ENCODE results near the gene PRR36. TPM values are rescaled to one million over a fixed set of nuclear protein-coding genes. Genes with fewer than 3 reads are reported as not detected.

Gene PRR36
- total RNA-seq, 1 experiment from 2014 or later, result 0.26 TPM

GRCh38 chr19:7917267-7918061 lies 43.3 kb upstream of the PRR36 start:
- no peaks in the 10 kb centered on the region for H3K9me3 Mint-ChIP-seq (ENCODE audit: unreplicated experiment)
- ChIA-PET CTCF (interaction anchor here (0.6 to 1.7 kb wide), 7 partner anchors 12 to 1941 kb away, joined by 3 to 6 read pairs (median 3); no protein-coding TSS in a partner anchor), POLR2A (interaction anchor here (0.6 to 3.7 kb wide), 9 partner anchors 9 to 1845 kb away, joined by 3 to 20 read pairs (median 4); partner anchors contain the start of genes MAP2K7 and TIMM44)
- H3K27me3 Mint-ChIP-seq (ENCODE audit: insufficient read depth, unreplicated experiment), result no peaks in the 10 kb centered on the region
- H3K4me1 Mint-ChIP-seq (ENCODE audit: insufficient read depth, unreplicated experiment), result peaks cover 19% of the 10 kb centered on the region
- no peak for DNase-seq (ENCODE audit: unreplicated experiment)
- no TSS peak for BruUV-seq (replicated peaks)
- no peak for TF ChIP-seq CTCF (IDR thresholded peaks at IDR 0.05; ENCODE audit: unreplicated experiment)
- peaks cover 30% of the 10 kb centered on the region for H3K36me3 Mint-ChIP-seq (ENCODE audit: insufficient read depth, unreplicated experiment)
- H3K27ac Mint-ChIP-seq (ENCODE audit: low read depth, unreplicated experiment), result no peak overlapping the region
- H3K4me3 Mint-ChIP-seq (ENCODE audit: unreplicated experiment), result peak overlapping the region; percentile 68
- intact Hi-C loops (cut with micrococcal nuclease), result no loop called here

GRCh38 chr19:7916955-7917266 lies 42.7 kb upstream of the PRR36 start:
- Mint-ChIP-seq H3K9me3 (ENCODE audit: unreplicated experiment) (no peaks in the 10 kb centered on the region), H3K4me3 (ENCODE audit: unreplicated experiment) (peak overlapping the region; percentile 68), H3K27me3 (ENCODE audit: insufficient read depth, unreplicated experiment) (no peaks in the 10 kb centered on the region), H3K36me3 (ENCODE audit: insufficient read depth, unreplicated experiment) (peaks cover 34% of the 10 kb centered on the region), H3K4me1 (ENCODE audit: insufficient read depth, unreplicated experiment) (peaks cover 15% of the 10 kb centered on the region), H3K27ac (ENCODE audit: low read depth, unreplicated experiment) (no peak overlapping the region)
- intact Hi-C loops (cut with micrococcal nuclease), result no loop called here
- no peak for DNase-seq (ENCODE audit: unreplicated experiment)
- ChIA-PET CTCF (interaction anchor here (0.6 to 1.7 kb wide), 7 partner anchors 11 to 1941 kb away, joined by 3 to 6 read pairs (median 3); no protein-coding TSS in a partner anchor), POLR2A (interaction anchor here (0.6 to 3.7 kb wide), 7 partner anchors 12 to 1845 kb away, joined by 3 to 20 read pairs (median 4); partner anchors contain the start of genes MAP2K7 and TIMM44)
- TF ChIP-seq CTCF (IDR thresholded peaks at IDR 0.05; ENCODE audit: unreplicated experiment), result no peak
- BruUV-seq (replicated peaks), result no TSS peak

- H3K27me3 Mint-ChIP-seq (ENCODE audit: insufficient read depth, unreplicated experiment), result no peaks in the 10 kb centered on the region
- H3K36me3 Mint-ChIP-seq (ENCODE audit: insufficient read depth, unreplicated experiment), result peaks cover 30% of the 10 kb centered on the region
- no peak for TF ChIP-seq CTCF (IDR thresholded peaks at IDR 0.05; ENCODE audit: unreplicated experiment)
- ChIA-PET POLR2A (interaction anchor here (0.8 to 3.7 kb wide), 6 partner anchors 13 to 65 kb away, joined by 3 to 20 read pairs (median 4); partner anchors contain the start of genes MAP2K7 and TIMM44), CTCF (interaction anchor here (0.6 to 1.7 kb wide), 7 partner anchors 11 to 85 kb away, joined by 3 to 6 read pairs (median 3); no protein-coding TSS in a partner anchor)
- BruUV-seq (replicated peaks), result no TSS peak
- no peak overlapping the region for H3K27ac Mint-ChIP-seq (ENCODE audit: low read depth, unreplicated experiment)
- DNase-seq (ENCODE audit: unreplicated experiment), result no peak
- peaks cover 13% of the 10 kb centered on the region for H3K4me1 Mint-ChIP-seq (ENCODE audit: insufficient read depth, unreplicated experiment)
- H3K4me3 Mint-ChIP-seq (ENCODE audit: unreplicated experiment), result peak overlapping the region; percentile 68
- no peaks in the 10 kb centered on the region for H3K9me3 Mint-ChIP-seq (ENCODE audit: unreplicated experiment)
- intact Hi-C loops (cut with micrococcal nuclease), result no loop called here
Measured at GRCh38 chr19:7916103-7916954, 42.1 kb upstream of the PRR36 start.
